H1 (cell line): ENCODE results near the gene LIPC.

Experiments
- CTCF ChIP-seq, 3 experiments: IDR thresholded peaks; 1 replicate in 2 of 3; 2 replicates in 1 of 3; pipeline versions ENCODE4 v1.5.1 to v1.6.1; 2011; ENCODE audit warnings: low read length in 3 of 3, mild to moderate bottlenecking in 3 of 3, inconsistent platforms in 2 of 3, low read depth in 1 of 3, moderate library complexity in 1 of 3; ENCODE audit not compliant: insufficient read depth in 1 of 3; ENCODE audit errors: control extremely low read depth in 1 of 3
- EZH2 ChIP-seq: fragments of 200-600 bp; sonication (generic); IDR thresholded peaks from 2 replicates; pipeline ENCODE4 v1.7.1; 2012; ENCODE audit warnings: low read depth, mild to moderate bottlenecking, moderate library complexity, low read length, inconsistent platforms; ENCODE audit not compliant: severe bottlenecking
- FOSL1 ChIP-seq: IDR thresholded peaks from 2 replicates; pipeline ENCODE4 v1.6.1; 2011; ENCODE audit warnings: mild to moderate bottlenecking, low read depth, low read length, moderate library complexity; ENCODE audit not compliant: insufficient read depth
- GABPA ChIP-seq: IDR thresholded peaks from 2 replicates; pipeline ENCODE4 v1.6.1; 2011; ENCODE audit warnings: mild to moderate bottlenecking, low read length, moderate library complexity, borderline replicate concordance; ENCODE audit not compliant: insufficient read depth
- GTF2F1 ChIP-seq: IDR thresholded peaks from 2 replicates; pipeline ENCODE4 v1.6.1; 2012; ENCODE audit warnings: low read depth, low read length, improper control_type of control experiment, borderline replicate concordance
- POLR2A ChIP-seq, 2 experiments: IDR thresholded peaks; 1 replicate in 1 of 2; 2 replicates in 1 of 2; pipeline ENCODE4 v1.6.1; 2011; ENCODE audit warnings: low read depth in 2 of 2, low read length in 2 of 2, mild to moderate bottlenecking in 2 of 2; ENCODE audit errors: control extremely low read depth in 1 of 2
- POLR2AphosphoS5 ChIP-seq: IDR thresholded peaks from 2 replicates; pipeline ENCODE4 v1.6.1; 2011; ENCODE audit warnings: low read depth, low read length
- RAD21 ChIP-seq, 2 experiments: IDR thresholded peaks in 1 of 2; conservative IDR thresholded peaks in 1 of 2; 2 replicates each; pipeline ENCODE4 v1.6.1; 2011; ENCODE audit warnings: low read depth in 2 of 2, low read length in 2 of 2, improper control_type of control experiment in 1 of 2, inconsistent platforms in 1 of 2, mild to moderate bottlenecking in 1 of 2, moderate library complexity in 1 of 2
- RFX5 ChIP-seq: IDR thresholded peaks from 2 replicates; pipeline ENCODE4 v1.6.1; 2011; ENCODE audit warnings: low read depth, low read length, improper control_type of control experiment, borderline replicate concordance
- RXRA ChIP-seq: IDR thresholded peaks from 2 replicates; pipeline ENCODE4 v1.6.1; 2011; ENCODE audit warnings: low read depth, mild to moderate bottlenecking, low read length, moderate library complexity; ENCODE audit not compliant: insufficient read depth
- SP1 ChIP-seq: IDR thresholded peaks from 2 replicates; pipeline ENCODE4 v1.6.1; 2011; ENCODE audit warnings: low read depth, low read length
- TAF1 ChIP-seq: IDR thresholded peaks from 2 replicates; pipeline ENCODE4 v1.6.1; 2011; ENCODE audit warnings: mild to moderate bottlenecking, low read depth, low read length
- USF2 ChIP-seq: IDR thresholded peaks from 2 replicates; pipeline ENCODE4 v1.6.1; 2011; ENCODE audit warnings: low read length, improper control_type of control experiment

DNA sequence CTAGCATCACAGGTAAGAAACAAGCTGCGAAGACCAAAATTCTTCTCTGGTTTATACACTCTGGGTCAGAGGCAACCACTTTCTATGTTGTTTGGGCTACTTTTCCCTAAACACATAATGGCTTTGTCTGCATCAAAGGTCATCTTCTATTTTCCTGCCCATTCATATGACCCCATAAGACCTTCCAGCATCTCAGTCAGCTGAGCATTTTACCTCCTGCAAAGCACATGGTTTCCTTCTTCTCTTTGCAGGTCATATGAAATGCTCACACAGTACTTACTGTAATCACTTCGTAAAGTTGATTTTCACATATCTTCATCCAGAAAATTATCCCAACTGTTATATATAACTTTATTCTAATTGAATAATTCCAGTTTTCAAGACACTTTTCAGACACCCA, 34.8 kb downstream of the LIPC start:
- TF ChIP-seq EZH2, result no peak
- TF ChIP-seq CTCF (IDR thresholded peaks at IDR 0.05; ENCODE audit: control extremely low read depth in 1 of 3, insufficient read depth in 1 of 3, low read depth in 1 of 3, low read length in 3 of 3), result no peak
- TF ChIP-seq POLR2A (IDR thresholded peaks at IDR 0.05; ENCODE audit: control extremely low read depth in 1 of 2, low read depth in 2 of 2, low read length in 2 of 2), result no peak
- TF ChIP-seq GABPA, result no peak
- no peak for TF ChIP-seq RXRA
- no peak for TF ChIP-seq POLR2AphosphoS5
- no peak for TF ChIP-seq USF2
- TF ChIP-seq SP1, result no peak
- no peak for TF ChIP-seq TAF1
- no peak for TF ChIP-seq GTF2F1
- TF ChIP-seq RAD21 (IDR thresholded peaks at IDR 0.05 in 1 of 2, conservative IDR thresholded peaks at IDR 0.05 in 1 of 2; ENCODE audit: low read depth in 2 of 2, low read length in 2 of 2), result no peak
- no peak for TF ChIP-seq FOSL1
- TF ChIP-seq RFX5, result no peak
